Measurements from ENCODE around the gene HSPG2. TPM values are rescaled to one million over a fixed set of nuclear protein-coding genes. Genes with fewer than 3 reads are reported as not detected.
A peak's percentile ranks its signal among the peaks of the same experiment; 100 is the strongest.

The HSPG2 gene
- total and polyA plus RNA-seq, 10 donors = 14.4 to 395 (median 151) TPM

- H3K4me3 ChIP-seq = no peak overlapping the region
- intact Hi-C loops (cut with DNase I; ENCODE audit: low total_unique reads) = no loop called here
- H3K27me3 ChIP-seq (replicated peaks in 1 of 7) = peaks cover 0 to 23% (median 0%) of the 10 kb centered on the region in 7 donors
- H3K36me3 ChIP-seq = no peaks in the 10 kb centered on the region
- 52 to 76% (median 60%) methylated on average over 11 of the region's 11 CpGs for WGBS, 5 donors
- peak overlapping the region; percentile 48 to 77 (median 60) for H3K27ac ChIP-seq
- H3K4me1 ChIP-seq = peaks cover 14 to 62% (median 47%) of the 10 kb centered on the region in 6 donors
- TF ChIP-seq POLR2A (IDR thresholded peaks at IDR 0.05) = no peak
- peak in 1 of 3 donors; percentile 24 for TF ChIP-seq POLR2AphosphoS5 (IDR thresholded peaks at IDR 0.05)
- DNase-seq = no peak
- no peaks in the 10 kb centered on the region for H3K9me3 ChIP-seq
Measured at GRCh38 chr1:21938732-21939538, 1.8 kb upstream of the HSPG2 start.

GRCh38 chr1:21937372-21938121 is 437 bp upstream of the HSPG2 start:
- TF ChIP-seq POLR2A (IDR thresholded peaks at IDR 0.05) (no peak), CTCF (IDR thresholded peaks at IDR 0.05 in 8 of 11, conservative IDR thresholded peaks at IDR 0.05 in 3 of 11) (no peak), POLR2AphosphoS5 (IDR thresholded peaks at IDR 0.05) (peak in 2 of 3 donors; percentile 40 to 54)
- Histone ChIP-seq H3K27ac (peak overlapping the region in 7 of 8 donors; percentile 28 to 77 (median 70)), H3K36me3 (no peaks in the 10 kb centered on the region), H3K4me3 (peak overlapping the region; percentile 38 to 81 (median 54)), H3K9me3 (no peaks in the 10 kb centered on the region), H3K27me3 (replicated peaks in 1 of 7) (peaks cover 0 to 23% (median 0%) of the 10 kb centered on the region in 7 donors), H3K4me1 (peaks cover 14 to 75% (median 56%) of the 10 kb centered on the region in 6 donors)
- intact Hi-C loops (cut with DNase I; ENCODE audit: low total_unique reads) = no loop called here
- DNase-seq = peak; percentile 91
- WGBS, 5 donors = 13 to 35% (median 15%) methylated on average over 20 to 68 of the region's 69 CpGs

GRCh38 chr1:21936366-21937031 is 611 bp downstream of the HSPG2 start:
- Histone ChIP-seq H3K4me3 (peak overlapping the region; percentile 40 to 81 (median 56)), H3K36me3 (no peaks in the 10 kb centered on the region), H3K9me3 (no peaks in the 10 kb centered on the region), H3K27ac (peak overlapping the region; percentile 13 to 81 (median 72)), H3K4me1 (peaks cover 20 to 86% (median 64%) of the 10 kb centered on the region in 6 donors), H3K27me3 (replicated peaks in 1 of 7) (peaks cover 0 to 23% (median 0%) of the 10 kb centered on the region in 7 donors)
- intact Hi-C loops (cut with DNase I; ENCODE audit: low total_unique reads) = no loop called here
- peak; percentile 81 for DNase-seq
- 12 to 29% (median 16%) methylated on average over 13 to 34 of the region's 34 CpGs for WGBS, 5 donors
- TF ChIP-seq POLR2A (IDR thresholded peaks at IDR 0.05) (no peak), POLR2AphosphoS5 (IDR thresholded peaks at IDR 0.05) (no peak), CTCF (IDR thresholded peaks at IDR 0.05 in 8 of 11, conservative IDR thresholded peaks at IDR 0.05 in 3 of 11) (no peak)

- Histone ChIP-seq H3K27me3 (replicated peaks in 1 of 7) (peaks cover 0 to 23% (median 0%) of the 10 kb centered on the region in 7 donors), H3K36me3 (no peaks in the 10 kb centered on the region), H3K27ac (peak overlapping the region in 6 of 8 donors; percentile 46 to 81 (median 76)), H3K9me3 (no peaks in the 10 kb centered on the region), H3K4me3 (peak overlapping the region; percentile 40 to 81 (median 56)), H3K4me1 (peaks cover 20 to 92% (median 67%) of the 10 kb centered on the region in 6 donors)
- intact Hi-C loops (cut with DNase I; ENCODE audit: low total_unique reads) = no loop called here
- WGBS, 5 donors = 35 to 44% (median 39%) methylated on average over 7 to 8 of the region's 8 CpGs
- DNase-seq = no peak
- TF ChIP-seq CTCF (IDR thresholded peaks at IDR 0.05 in 8 of 11, conservative IDR thresholded peaks at IDR 0.05 in 3 of 11) (no peak), POLR2A (IDR thresholded peaks at IDR 0.05) (no peak), POLR2AphosphoS5 (IDR thresholded peaks at IDR 0.05) (no peak)
Measured at GRCh38 chr1:21935891-21936365, 1.2 kb downstream of the HSPG2 start.

All from spleen (tissue), 11 donors.